Activated CD4-positive, CD25-positive, alpha-beta regulatory T cell treated with anti-CD3 and anti-CD28 coated beads, Interleukin-2, amount 50 U/mL, for 24 hours (primary cell): ENCODE data around the gene ZNF574.

Source experiments
- ATAC-seq, 2 donors: fragments of 150-1000 bp; cut with Tn5 transposase; one replicate each; pipeline ENCODE4 v1.10.0; 2021; ENCODE audit warnings: mild to moderate bottlenecking in 1 of 2, moderate library complexity in 1 of 2

Gene ZNF574

GRCh38 chr19:42057846-42058245, 18.1 kb upstream of the ZNF574 start:
- no peak for ATAC-seq

GRCh38 chr19:42059196-42059595, 16.8 kb upstream of the ZNF574 start:
- ATAC-seq, result no peak

DNA sequence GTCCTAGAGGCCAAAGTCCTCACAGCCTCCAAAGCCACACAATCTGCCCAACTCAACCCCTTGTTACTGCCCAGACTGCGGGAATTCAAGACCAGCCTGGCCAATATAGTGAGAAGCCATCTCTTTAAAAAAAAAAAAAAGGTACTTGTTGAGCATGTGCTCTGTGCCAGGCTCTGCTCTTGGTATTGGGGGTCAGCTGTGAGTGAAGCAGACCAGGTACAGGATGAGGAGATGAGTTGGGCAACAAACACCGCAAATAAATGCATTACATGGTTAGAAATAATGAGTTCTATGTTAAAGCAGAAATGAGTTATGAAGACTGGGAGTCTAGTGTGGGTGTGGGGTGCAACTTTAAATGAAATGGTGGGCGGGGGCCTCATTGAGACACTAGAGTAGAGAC, 15.8 kb upstream of the ZNF574 start:
- no peak for ATAC-seq

DNA sequence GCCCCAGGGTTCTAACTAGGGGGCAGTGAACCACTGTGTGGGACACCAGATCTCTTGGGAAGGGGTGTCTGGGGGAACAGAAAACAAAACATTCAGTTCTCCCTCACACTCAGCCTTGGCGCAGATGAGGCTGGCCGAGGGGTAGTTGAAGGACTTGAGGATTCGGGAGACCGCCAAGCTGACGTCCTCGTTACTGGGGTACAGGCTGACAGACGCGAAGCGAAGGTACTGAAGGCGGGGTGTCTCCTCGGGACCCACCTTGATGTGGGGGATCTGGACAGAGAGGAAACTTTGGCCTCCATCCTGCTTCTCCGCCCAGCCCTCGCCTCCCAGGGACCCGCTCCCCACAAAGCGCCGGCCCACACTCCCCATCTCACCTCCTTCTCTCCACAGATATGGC, 13.6 kb upstream of the ZNF574 start:
- no peak for ATAC-seq

GRCh38 chr19:42064432-42064831, 11.5 kb upstream of the ZNF574 start:
- ATAC-seq, result no peak

GRCh38 chr19:42065051-42065450, 10.9 kb upstream of the ZNF574 start:
- ATAC-seq, result no peak

DNA sequence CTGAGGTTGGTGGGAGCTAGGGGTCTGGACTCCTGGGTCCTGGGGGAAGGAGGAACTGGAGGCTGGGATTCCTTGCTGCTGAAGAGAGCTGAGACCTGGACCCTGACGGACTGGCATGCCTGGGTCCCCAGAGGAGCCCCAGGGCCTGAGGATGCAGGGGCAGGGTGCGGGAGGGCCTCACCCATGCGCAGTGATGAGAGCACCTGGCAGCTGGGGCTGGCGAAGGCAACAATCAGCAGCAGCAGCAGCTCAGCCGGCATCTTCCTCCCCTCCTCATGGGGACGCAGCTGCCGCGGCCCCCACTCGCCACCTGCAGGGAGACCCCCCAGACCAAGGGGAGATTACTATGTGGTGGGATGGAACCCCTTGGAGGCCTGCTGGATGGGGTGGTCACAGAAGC, 10.5 kb upstream of the ZNF574 start:
- ATAC-seq, result no peak

GRCh38 chr19:42066075-42066754, 9.8 kb upstream of the ZNF574 start:
- no peak for ATAC-seq

DNA sequence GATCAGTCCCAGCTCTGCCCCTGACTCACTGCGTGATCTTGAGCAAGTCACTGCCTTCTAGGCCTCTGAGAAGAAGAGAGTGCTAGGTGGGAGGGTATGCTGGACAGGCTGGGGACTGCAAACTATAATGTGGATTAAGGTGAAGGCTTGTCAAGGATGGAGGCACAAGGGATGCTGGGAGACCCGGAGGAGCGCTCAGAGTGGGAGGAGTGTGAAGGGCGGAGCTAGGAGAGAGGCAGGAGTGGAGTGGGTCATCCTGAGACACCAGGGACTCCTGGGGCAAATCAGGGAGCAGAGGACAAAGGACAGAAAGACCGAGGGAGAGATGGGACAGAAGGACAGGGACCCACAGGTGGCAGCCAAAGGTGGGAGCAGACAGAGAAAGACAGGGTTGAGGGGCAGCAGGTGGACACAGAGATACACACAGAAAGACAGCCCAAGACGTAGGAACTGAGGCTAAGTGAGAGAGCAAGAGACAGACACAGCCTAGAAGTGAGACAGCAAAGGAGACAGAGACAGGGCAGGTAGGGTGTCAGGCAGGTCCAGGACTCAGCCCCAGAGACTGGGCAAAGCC, 8.6 kb upstream of the ZNF574 start:
- ATAC-seq, result no peak

DNA sequence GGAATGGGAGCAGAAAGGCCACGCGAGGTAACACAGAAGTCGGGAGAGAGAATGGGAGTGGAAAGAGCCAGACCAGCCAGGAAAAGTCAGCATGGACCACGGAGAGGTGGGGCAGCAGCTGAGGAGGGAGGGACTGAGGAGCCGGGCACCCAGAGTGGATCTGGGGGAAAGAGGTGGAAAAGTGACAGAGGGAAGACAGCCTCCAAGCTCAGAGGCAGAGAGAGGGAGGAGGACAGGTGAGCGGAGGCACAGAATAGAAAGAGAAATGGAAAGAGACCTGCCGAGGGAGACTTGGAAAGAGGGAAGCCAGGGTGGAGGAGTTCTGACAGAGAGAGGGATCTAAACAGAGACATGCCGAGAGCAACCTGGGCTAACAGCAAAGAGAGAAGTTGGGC, 7.6 kb upstream of the ZNF574 start:
- ATAC-seq, result no peak

DNA sequence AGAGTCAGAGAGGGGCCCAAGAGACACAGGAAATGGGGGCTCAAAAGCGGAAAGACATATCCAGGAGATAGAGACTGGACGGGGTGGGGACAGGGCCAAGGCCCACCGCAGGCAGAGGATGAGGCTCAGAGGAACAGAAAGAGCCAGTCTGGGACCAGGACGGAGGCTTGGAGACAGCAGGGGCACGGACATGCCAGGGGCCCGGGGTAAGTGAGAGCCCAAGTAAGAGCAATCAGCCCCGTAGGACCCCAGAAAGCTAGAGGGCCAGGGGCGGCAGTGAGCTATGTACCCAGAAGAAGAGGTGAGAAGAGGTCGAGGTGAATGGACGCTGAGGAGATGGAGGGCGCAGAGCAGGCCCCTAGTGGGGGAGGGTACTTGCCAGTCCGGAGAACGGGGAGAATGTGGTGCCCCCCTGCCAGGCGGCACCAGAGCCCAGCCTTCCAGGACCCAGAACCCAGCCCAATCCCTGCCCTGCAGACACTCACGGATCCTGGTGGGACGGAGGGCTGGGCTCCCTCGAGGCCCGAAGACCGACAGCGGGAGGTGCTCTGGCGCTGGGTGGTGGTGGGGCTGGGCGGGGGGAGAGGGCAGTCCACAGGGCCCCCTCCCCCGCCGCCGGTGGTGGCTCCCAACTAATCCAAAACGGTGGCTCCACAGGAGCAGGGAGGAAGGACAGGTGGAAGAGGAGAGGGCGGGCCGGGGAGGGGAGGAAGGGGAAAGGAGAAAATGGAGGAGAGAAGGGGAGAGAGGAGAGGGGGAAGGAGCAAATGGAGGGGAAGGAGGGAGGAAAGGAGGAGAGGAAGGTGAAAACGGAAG, 7.0 kb upstream of the ZNF574 start:
- no peak for ATAC-seq

- ATAC-seq, result no peak
Measured at GRCh38 chr19:42069619-42070351, 6.2 kb upstream of the ZNF574 start, which contains the start of gene GRIK5. Gene GRIK5, minus strand, starts transcription at chr19:42070206. Its CDS starts 4,436 bp downstream, at chr19:42065770.

DNA sequence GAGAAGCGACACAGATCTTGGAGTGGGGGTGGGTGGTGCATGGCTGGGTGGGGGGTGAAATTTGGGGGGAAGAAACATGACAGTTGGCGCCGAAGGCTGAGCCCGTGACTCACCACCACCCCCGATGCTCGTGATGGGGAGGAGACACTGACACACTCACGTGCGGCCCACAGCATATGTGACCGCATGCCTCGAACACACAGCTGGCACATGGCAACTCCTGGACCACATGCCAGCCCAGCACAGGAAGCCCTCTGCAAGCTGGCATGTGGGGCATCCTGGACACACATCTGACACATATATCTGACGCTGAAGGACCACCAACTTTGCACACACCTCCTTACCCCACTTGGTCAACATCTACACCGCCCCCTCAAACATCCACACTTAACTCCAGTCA, 4.7 kb upstream of the ZNF574 start:
- no peak for ATAC-seq

GRCh38 chr19:42074513-42075363, 1.2 kb upstream of the ZNF574 start:
- no peak for ATAC-seq

DNA sequence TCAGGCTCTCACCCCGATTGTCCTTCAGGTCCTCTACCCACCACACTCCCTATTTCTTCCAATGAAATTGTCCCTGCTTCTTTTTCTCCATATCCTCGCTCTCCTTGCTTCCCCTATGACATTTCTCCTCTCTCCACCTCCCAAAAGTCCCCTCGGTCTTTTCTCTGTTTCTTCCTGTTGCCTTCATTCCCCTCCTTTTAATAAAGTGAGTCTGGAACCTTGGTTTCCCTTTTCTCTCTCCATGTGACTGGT, 676 bp upstream of the ZNF574 start:
- no peak for ATAC-seq

- peak in 1 of 2 donors; percentile 4 for ATAC-seq
Measured at GRCh38 chr19:42076380-42076944, 496 bp downstream of the ZNF574 start.

DNA sequence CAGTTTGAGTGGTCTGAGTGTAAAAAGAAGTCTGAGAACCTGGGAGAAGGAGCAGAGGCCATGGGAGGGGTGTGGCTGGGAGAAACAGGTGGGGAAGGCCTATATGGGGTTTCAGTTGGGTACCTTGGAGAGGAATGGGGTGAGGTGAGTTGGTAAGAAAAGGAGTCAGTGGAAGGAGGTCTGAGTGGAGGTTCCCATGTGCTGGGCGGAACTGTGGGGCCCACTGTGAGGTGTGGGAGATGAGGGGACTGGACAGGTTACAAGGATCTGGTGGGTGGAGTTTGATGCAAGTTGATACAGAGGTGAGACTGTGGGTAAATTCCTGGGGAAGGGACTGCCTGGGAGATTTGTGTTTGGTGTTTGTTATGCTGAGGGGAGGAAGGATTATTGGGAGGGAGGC, 2.1 kb downstream of the ZNF574 start:
- ATAC-seq, result no peak

GRCh38 chr19:42078538-42079275, 2.7 kb downstream of the ZNF574 start:
- ATAC-seq, result no peak

GRCh38 chr19:42079276-42079669, 3.3 kb downstream of the ZNF574 start:
- ATAC-seq, result no peak

- no peak for ATAC-seq
Measured at GRCh38 chr19:42079886-42080763, 4.2 kb downstream of the ZNF574 start.
